Progenitor cell of endocrine pancreas (in vitro differentiated cells): Measurements from ENCODE around the gene KANTR. TPM values are rescaled to one million over a fixed set of nuclear protein-coding genes. Genes with fewer than 3 reads are reported as not detected.
"Not testable (repeated sequence)": the region's sequence is repeated elsewhere in the genome, so short reads cannot be mapped to it uniquely, and the experiment has no call there.

ENCODE experiments used
- DNase-seq: peaks from one replicate; pipeline ENCODE4 v3.0.0; 2021; ENCODE audit warnings: low spot score; ENCODE audit not compliant: unreplicated experiment
- H3K27ac Mint-ChIP-seq: 2 replicates; pipeline ENCODE4 v1.8.0; 2021; ENCODE audit warnings: mild to moderate bottlenecking, moderate library complexity, mixed read lengths
- H3K27me3 Mint-ChIP-seq: 2 replicates; pipeline ENCODE4 v1.8.0; 2021; ENCODE audit warnings: mixed read lengths
- H3K36me3 Mint-ChIP-seq: 2 replicates; pipeline ENCODE4 v1.8.0; 2022; ENCODE audit warnings: mixed read lengths; ENCODE audit not compliant: insufficient read depth
- H3K4me1 Mint-ChIP-seq: 2 replicates; pipeline ENCODE4 v1.8.0; 2021; ENCODE audit warnings: low read depth, mixed read lengths
- H3K4me3 Mint-ChIP-seq: 2 replicates; pipeline ENCODE4 v1.8.0; 2021; ENCODE audit warnings: low read depth, mild to moderate bottlenecking, moderate library complexity, mixed read lengths
- H3K9me3 Mint-ChIP-seq: 2 replicates; pipeline ENCODE4 v1.8.0; 2021; ENCODE audit warnings: low read depth, mixed read lengths
- total RNA-seq: library from RNA; stranded (reverse); gene quantifications from 2 replicates; pipeline ENCODE4 v1.2.1, GENCODE V29; 2021
- TF ChIP-seq, protein P1 (sequence below): fragments of 200-600 bp; sonication (generic); IDR thresholded peaks from one replicate; pipeline ENCODE4 v1.5.0; 2021; ENCODE audit warnings: antibody characterized with exemption, mild to moderate bottlenecking; ENCODE audit not compliant: unreplicated experiment

Gene KANTR
- total RNA-seq, 1 donor from 2014 or later: 16.0 TPM

DNA sequence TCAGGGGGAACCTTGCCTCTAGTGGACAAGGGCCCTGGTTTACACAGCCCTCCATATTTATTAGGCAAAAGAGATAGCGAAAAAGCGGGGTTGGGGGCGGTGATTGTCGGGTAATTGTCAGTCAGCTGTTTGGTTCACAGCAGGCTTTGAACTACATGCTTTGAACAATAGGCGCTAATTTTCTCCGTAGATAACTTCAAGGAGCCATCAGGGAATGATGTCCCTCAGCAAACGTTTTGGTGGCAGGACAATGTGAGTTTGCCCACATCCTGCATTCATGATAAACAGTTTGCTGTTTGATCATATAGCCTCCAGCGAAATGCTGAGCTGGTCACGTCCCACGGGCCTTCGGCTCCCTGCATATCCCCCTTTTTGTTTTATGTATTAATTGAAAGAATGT lies 65.2 kb downstream of the KANTR start:
- no peaks in the 10 kb centered on the region for H3K27me3 Mint-ChIP-seq
- H3K4me3 Mint-ChIP-seq: no peak overlapping the region
- peaks cover 2% of the 10 kb centered on the region for H3K4me1 Mint-ChIP-seq
- DNase-seq: no peak
- peaks cover 22% of the 10 kb centered on the region for H3K9me3 Mint-ChIP-seq
- TF ChIP-seq, protein P1, sequence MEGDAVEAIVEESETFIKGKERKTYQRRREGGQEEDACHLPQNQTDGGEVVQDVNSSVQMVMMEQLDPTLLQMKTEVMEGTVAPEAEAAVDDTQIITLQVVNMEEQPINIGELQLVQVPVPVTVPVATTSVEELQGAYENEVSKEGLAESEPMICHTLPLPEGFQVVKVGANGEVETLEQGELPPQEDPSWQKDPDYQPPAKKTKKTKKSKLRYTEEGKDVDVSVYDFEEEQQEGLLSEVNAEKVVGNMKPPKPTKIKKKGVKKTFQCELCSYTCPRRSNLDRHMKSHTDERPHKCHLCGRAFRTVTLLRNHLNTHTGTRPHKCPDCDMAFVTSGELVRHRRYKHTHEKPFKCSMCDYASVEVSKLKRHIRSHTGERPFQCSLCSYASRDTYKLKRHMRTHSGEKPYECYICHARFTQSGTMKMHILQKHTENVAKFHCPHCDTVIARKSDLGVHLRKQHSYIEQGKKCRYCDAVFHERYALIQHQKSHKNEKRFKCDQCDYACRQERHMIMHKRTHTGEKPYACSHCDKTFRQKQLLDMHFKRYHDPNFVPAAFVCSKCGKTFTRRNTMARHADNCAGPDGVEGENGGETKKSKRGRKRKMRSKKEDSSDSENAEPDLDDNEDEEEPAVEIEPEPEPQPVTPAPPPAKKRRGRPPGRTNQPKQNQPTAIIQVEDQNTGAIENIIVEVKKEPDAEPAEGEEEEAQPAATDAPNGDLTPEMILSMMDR: no peak
- H3K36me3 Mint-ChIP-seq: peaks cover 7% of the 10 kb centered on the region
- no peak overlapping the region for H3K27ac Mint-ChIP-seq

DNA sequence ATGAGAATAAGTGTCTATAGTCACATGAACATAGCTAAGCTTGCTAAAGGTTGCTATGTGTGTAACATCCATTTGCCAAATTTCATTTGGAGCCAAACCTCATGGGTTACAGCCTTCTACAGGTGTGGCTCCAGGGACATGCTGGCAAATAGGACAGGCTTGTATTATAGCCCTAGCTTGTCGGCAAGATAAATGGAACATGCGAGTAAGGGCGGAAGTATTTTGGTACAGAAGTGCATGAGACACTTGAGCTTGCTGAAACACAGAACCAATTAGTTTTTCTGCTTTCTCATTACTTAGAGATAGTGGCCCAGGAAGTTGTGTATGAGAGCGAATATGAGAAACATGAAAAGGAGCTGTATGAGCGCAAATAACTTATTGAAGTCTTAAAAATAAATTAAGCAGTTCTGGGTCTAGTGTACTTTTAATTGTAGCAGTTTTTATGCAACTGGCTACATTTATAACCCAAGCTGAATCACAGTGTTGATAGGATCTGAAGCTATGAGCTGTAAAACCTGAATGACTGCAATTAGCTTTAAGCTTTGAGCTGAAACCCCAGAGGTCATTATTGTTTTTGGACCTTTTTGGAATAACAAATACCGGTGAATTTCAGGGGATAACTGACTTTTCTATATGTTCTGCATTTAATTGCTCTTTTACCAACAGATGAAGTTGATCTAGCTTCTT lies 66.5 kb downstream of the KANTR start:
- peaks cover 2% of the 10 kb centered on the region for H3K4me1 Mint-ChIP-seq
- H3K9me3 Mint-ChIP-seq: peaks cover 20% of the 10 kb centered on the region
- DNase-seq: no peak
- H3K27me3 Mint-ChIP-seq: no peaks in the 10 kb centered on the region
- H3K36me3 Mint-ChIP-seq: peaks cover 5% of the 10 kb centered on the region
- no peak overlapping the region for H3K27ac Mint-ChIP-seq
- TF ChIP-seq, protein P1: no peak
- no peak overlapping the region for H3K4me3 Mint-ChIP-seq

DNA sequence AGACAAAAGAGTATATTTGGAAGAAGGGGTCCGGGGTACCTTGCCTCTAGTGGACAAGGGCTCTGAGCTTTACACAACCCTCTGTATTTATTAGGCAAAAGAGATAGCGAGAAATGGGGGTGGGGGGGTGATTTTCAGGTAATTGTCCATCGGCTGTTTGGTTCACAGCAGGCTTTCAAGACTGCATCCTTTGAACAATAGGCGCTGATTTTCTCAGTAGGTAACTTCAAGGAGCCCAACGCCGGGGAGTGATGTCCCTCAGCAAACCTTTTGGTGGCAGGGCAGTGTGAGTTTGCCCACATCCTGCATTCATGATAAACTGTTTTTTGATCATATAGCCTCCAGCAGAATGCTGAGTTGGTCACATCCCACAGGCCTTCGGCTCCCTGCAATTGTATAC lies 69.5 kb downstream of the KANTR start:
- Mint-ChIP-seq H3K36me3 (peaks cover 2% of the 10 kb centered on the region), H3K9me3 (peaks cover 7% of the 10 kb centered on the region), H3K27me3 (no peaks in the 10 kb centered on the region), H3K27ac (no peak overlapping the region), H3K4me1 (peaks cover 2% of the 10 kb centered on the region), H3K4me3 (no peak overlapping the region)
- TF ChIP-seq, protein P1: no peak
- no peak for DNase-seq

DNA sequence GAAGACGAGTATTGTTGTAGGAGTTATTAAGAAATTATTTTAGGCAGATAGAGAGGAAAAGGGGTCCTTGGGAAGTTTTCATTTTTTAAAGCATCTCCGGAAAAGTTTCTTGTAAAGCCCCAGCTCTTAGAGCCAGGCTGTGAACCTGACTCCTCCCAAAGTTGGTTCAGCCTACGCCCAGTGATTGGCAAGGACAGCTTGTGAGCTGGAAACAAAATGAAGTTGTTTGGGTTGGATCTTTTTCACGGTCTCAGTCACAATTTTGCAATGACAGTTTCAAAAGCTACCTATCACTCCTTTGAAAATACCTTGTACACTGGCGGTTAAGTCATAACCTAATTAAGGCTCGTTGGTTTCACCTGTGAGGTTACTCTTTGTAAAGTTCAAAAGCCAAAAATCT lies 70.6 kb downstream of the KANTR start:
- not testable (repeated sequence) for H3K36me3 Mint-ChIP-seq, H3K9me3 Mint-ChIP-seq, DNase-seq, H3K4me1 Mint-ChIP-seq, H3K27ac Mint-ChIP-seq, H3K27me3 Mint-ChIP-seq, H3K4me3 Mint-ChIP-seq

DNA sequence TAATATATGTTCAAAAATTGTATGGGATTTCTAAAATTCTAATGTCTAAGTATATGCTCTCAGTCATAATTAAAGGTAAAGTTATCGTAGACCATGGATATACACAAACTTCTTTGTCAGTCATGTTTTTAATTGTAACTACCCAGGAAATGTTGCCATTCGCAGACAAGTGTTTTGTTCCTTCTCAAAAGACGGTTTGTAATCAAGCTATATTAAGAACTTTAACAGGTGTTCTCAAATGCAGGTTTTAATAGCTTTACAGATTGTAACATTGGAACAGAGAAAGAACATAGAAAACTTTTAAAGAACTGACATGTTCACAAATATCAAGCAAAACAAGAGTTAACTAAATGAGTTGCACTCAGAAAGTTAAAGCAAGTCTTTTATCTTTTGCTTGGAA lies 72.2 kb downstream of the KANTR start:
- peaks cover 5% of the 10 kb centered on the region for H3K9me3 Mint-ChIP-seq
- H3K36me3 Mint-ChIP-seq: peaks cover 6% of the 10 kb centered on the region
- no peaks in the 10 kb centered on the region for H3K27me3 Mint-ChIP-seq
- no peaks in the 10 kb centered on the region for H3K4me1 Mint-ChIP-seq
- DNase-seq: no peak
- no peak overlapping the region for H3K27ac Mint-ChIP-seq
- TF ChIP-seq, protein P1: no peak
- H3K4me3 Mint-ChIP-seq: no peak overlapping the region

DNA sequence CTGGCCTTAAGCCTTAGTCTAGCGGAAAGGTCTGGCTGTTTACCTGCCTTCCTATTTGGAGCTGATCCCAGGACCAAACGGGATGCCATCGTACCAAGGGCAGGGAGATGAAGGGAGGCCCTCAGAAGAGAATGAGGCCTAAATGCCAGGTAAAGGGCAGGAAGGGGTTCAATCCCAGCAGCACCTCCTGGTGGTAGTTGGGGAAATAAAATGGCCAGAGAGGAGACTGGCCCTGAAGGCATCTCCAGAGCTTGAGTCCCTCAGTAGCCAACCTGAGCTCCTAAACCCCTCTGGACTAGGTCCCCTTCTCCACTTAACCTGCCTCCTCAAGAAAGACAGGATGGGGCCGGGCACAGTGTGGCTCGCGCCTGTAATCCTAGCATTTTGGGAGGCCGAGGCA lies 77.4 kb downstream of the KANTR start:
- peaks cover 15% of the 10 kb centered on the region for H3K9me3 Mint-ChIP-seq

More for the DNA sequence above, 77.4 kb downstream of the KANTR start:
- Mint-ChIP-seq H3K27ac (no peak overlapping the region), H3K36me3 (peaks cover 11% of the 10 kb centered on the region), H3K4me1 (no peaks in the 10 kb centered on the region), H3K27me3 (no peaks in the 10 kb centered on the region), H3K4me3 (no peak overlapping the region)
- no peak for DNase-seq
- TF ChIP-seq, protein P1: no peak
